Activated CD8-positive, alpha-beta T cell treated with anti-CD3 and anti-CD28 coated beads for 36 hours (primary cell): Measurements from ENCODE around the gene TMEM184A. TPM values are rescaled to one million over a fixed set of nuclear protein-coding genes. Genes with fewer than 3 reads are reported as not detected.

Experiments
- ATAC-seq: fragments of 200-7000 bp; cut with Tn5 transposase; one replicate; pipeline ENCODE4 v1.10.0; 2021; ENCODE audit warnings: mild to moderate bottlenecking, moderate library complexity
- CTCF ChIA-PET: fragments of 350-600 bp; sonication (Branson Sonifier 250); formaldehyde crosslinking; loops from one replicate; lab custom pipeline; 2021; ENCODE audit warnings: antibody characterized with exemption; lab: Charles Lee
- POLR2A ChIA-PET: fragments of 350-600 bp; sonication (Branson Sonifier 250); formaldehyde crosslinking; loops from one replicate; lab custom pipeline; 2021; ENCODE audit warnings: antibody characterized with exemption; lab: Charles Lee
- DNase-seq: peaks from one replicate; pipeline ENCODE4 v3.0.0-alpha.2; 2020
- H3K27ac Mint-ChIP-seq: one replicate; pipeline ENCODE4 v1.8.0; 2021; ENCODE audit warnings: mild to moderate bottlenecking, mixed read lengths
- H3K27me3 Mint-ChIP-seq: one replicate; pipeline ENCODE4 v1.8.0; 2021; ENCODE audit warnings: mixed read lengths
- H3K36me3 Mint-ChIP-seq: one replicate; pipeline ENCODE4 v1.8.0; 2021; ENCODE audit warnings: low read depth, mixed read lengths
- H3K4me1 Mint-ChIP-seq: one replicate; pipeline ENCODE4 v1.8.0; 2021; ENCODE audit warnings: low read depth, mixed read lengths
- H3K4me3 Mint-ChIP-seq: one replicate; pipeline ENCODE4 v1.8.0; 2021; ENCODE audit warnings: mild to moderate bottlenecking, moderate library complexity, mixed read lengths
- H3K9me3 Mint-ChIP-seq: one replicate; pipeline ENCODE4 v1.8.0; 2021; ENCODE audit warnings: mixed read lengths
- CTCF ChIP-seq: fragments of 200-600 bp; IDR thresholded peaks from one replicate; pipeline ENCODE4 v1.8.0; 2022; ENCODE audit warnings: antibody characterized with exemption, mild to moderate bottlenecking
- intact Hi-C: fragments of 100-400 bp; cut with micrococcal nuclease; formaldehyde crosslinking; loops from one replicate; pipeline ENCODE4 v1.10.0; 2022
- total RNA-seq, 2 experiments: library from RNA; stranded (reverse); gene quantifications; one replicate each; pipeline ENCODE4 v1.2.3, GENCODE V29; 2021

TMEM184A gene
- total RNA-seq, 2 experiments from 2014 or later: not detected

GRCh38 chr7:1546274-1546908 is 9.6 kb downstream of the TMEM184A start:
- no peaks in the 10 kb centered on the region for H3K9me3 Mint-ChIP-seq
- ChIA-PET CTCF (no interaction called here), POLR2A (no interaction called here)
- no peak for ATAC-seq
- H3K4me3 Mint-ChIP-seq: no peak overlapping the region
- no peak overlapping the region for H3K27ac Mint-ChIP-seq
- H3K27me3 Mint-ChIP-seq: no peaks in the 10 kb centered on the region
- intact Hi-C loops: no loop called here
- no peak for TF ChIP-seq CTCF
- peaks cover 2% of the 10 kb centered on the region for H3K4me1 Mint-ChIP-seq
- no peak for DNase-seq
- no peaks in the 10 kb centered on the region for H3K36me3 Mint-ChIP-seq

GRCh38 chr7:1545417-1546246 is 10.4 kb downstream of the TMEM184A start:
- CTCF ChIA-PET: no interaction called here
- intact Hi-C loops: no loop called here
- ATAC-seq: no peak
- DNase-seq: no peak
- no peak overlapping the region for H3K4me3 Mint-ChIP-seq
- peaks cover 3% of the 10 kb centered on the region for H3K36me3 Mint-ChIP-seq
- POLR2A ChIA-PET: interaction anchor here (1.4 kb wide), 1 partner anchor 16 kb away, joined by 3 read pairs; no protein-coding TSS in a partner anchor
- TF ChIP-seq CTCF: no peak
- H3K9me3 Mint-ChIP-seq: no peaks in the 10 kb centered on the region
- H3K27ac Mint-ChIP-seq: no peak overlapping the region
- peaks cover 2% of the 10 kb centered on the region for H3K4me1 Mint-ChIP-seq
- H3K27me3 Mint-ChIP-seq: no peaks in the 10 kb centered on the region

GRCh38 chr7:1544896-1545416 is 11.0 kb downstream of the TMEM184A start:
- no peak for TF ChIP-seq CTCF
- H3K36me3 Mint-ChIP-seq: peaks cover 6% of the 10 kb centered on the region
- ATAC-seq: no peak
- no peak for DNase-seq
- H3K9me3 Mint-ChIP-seq: no peaks in the 10 kb centered on the region
- H3K27me3 Mint-ChIP-seq: no peaks in the 10 kb centered on the region
- H3K27ac Mint-ChIP-seq: no peak overlapping the region
- no peak overlapping the region for H3K4me3 Mint-ChIP-seq
- intact Hi-C loops: no loop called here
- ChIA-PET POLR2A (interaction anchor here (0.6 to 1.4 kb wide), 2 partner anchors 17 to 228 kb away, joined by 3 read pairs; no protein-coding TSS in a partner anchor), CTCF (no interaction called here)
- H3K4me1 Mint-ChIP-seq: peaks cover 2% of the 10 kb centered on the region

- H3K4me1 Mint-ChIP-seq: peaks cover 2% of the 10 kb centered on the region
- no peak overlapping the region for H3K4me3 Mint-ChIP-seq
- ATAC-seq: no peak
- no peak for DNase-seq
- ChIA-PET CTCF (no interaction called here), POLR2A (interaction anchor here (0.6 to 1.4 kb wide), 4 partner anchors 8 to 229 kb away, joined by 3 to 4 read pairs (median 3); no protein-coding TSS in a partner anchor)
- H3K27me3 Mint-ChIP-seq: no peaks in the 10 kb centered on the region
- H3K36me3 Mint-ChIP-seq: peaks cover 6% of the 10 kb centered on the region
- no peaks in the 10 kb centered on the region for H3K9me3 Mint-ChIP-seq
- TF ChIP-seq CTCF: no peak
- H3K27ac Mint-ChIP-seq: no peak overlapping the region
- intact Hi-C loops: no loop called here
Measured at GRCh38 chr7:1544178-1544895, 11.7 kb downstream of the TMEM184A start.
